ACC112 (cell line): ENCODE data around the gene ZNRF1.

Experiments
- H2AFZ ChIP-seq: fragments of 200-600 bp; sonication (generic); one replicate; pipeline ENCODE4 v1.6.0; 2017; ENCODE audit warnings: antibody characterized with exemption, low read length; ENCODE audit not compliant: unreplicated experiment
- H3K27ac ChIP-seq: fragments of 200-600 bp; sonication (generic); 2 replicates; pipeline ENCODE4 v1.5.1; 2014; ENCODE audit warnings: low read depth, mild to moderate bottlenecking, antibody characterized with exemption, low read length, moderate library complexity
- H3K27me3 ChIP-seq: fragments of 200-600 bp; sonication (generic); 2 replicates; pipeline ENCODE4 v1.6.1; 2014; ENCODE audit warnings: mild to moderate bottlenecking, antibody characterized with exemption, low read length, moderate library complexity, mixed read lengths; ENCODE audit not compliant: insufficient read depth
- H3K36me3 ChIP-seq: fragments of 200-600 bp; sonication (generic); 2 replicates; pipeline ENCODE4 v1.6.1; 2016; ENCODE audit warnings: mild to moderate bottlenecking, antibody characterized with exemption, low read length, moderate library complexity, mixed read lengths; ENCODE audit not compliant: insufficient read depth
- H3K4me1 ChIP-seq: fragments of 200-600 bp; sonication (generic); one replicate; pipeline ENCODE4 v1.6.1; 2016; ENCODE audit warnings: low read length, mixed read lengths; ENCODE audit not compliant: insufficient read depth, unreplicated experiment, control insufficient read depth
- H3K4me3 ChIP-seq: fragments of 200-600 bp; sonication (generic); 2 replicates; pipeline ENCODE4 v1.5.1; 2014; ENCODE audit warnings: mild to moderate bottlenecking, low read depth, low read length
- H3K79me2 ChIP-seq: fragments of 200-600 bp; sonication (generic); one replicate; pipeline ENCODE4 v1.6.0; 2016; ENCODE audit warnings: low read length; ENCODE audit not compliant: control insufficient read depth, unreplicated experiment, insufficient read depth

The ZNRF1 gene

GRCh38 chr16:75059411-75059810 is 60.6 kb downstream of the ZNRF1 start:
- H3K4me1 ChIP-seq, result peaks cover 5% of the 10 kb centered on the region
- no peak overlapping the region for H3K4me3 ChIP-seq
- H3K27me3 ChIP-seq, result no peaks in the 10 kb centered on the region
- peaks cover 6% of the 10 kb centered on the region; the same call in 1 of the 2 replicates for H3K36me3 ChIP-seq
- H3K27ac ChIP-seq, result no peak overlapping the region
- H3K79me2 ChIP-seq, result peaks cover 33% of the 10 kb centered on the region
- H2AFZ ChIP-seq, result no peak overlapping the region

GRCh38 chr16:75060723-75061122 is 61.9 kb downstream of the ZNRF1 start:
- Histone ChIP-seq H3K4me3 (no peak overlapping the region), H3K4me1 (no peaks in the 10 kb centered on the region), H3K79me2 (peaks cover 34% of the 10 kb centered on the region), H3K27me3 (no peaks in the 10 kb centered on the region), H2AFZ (no peak overlapping the region), H3K36me3 (peaks cover 2% of the 10 kb centered on the region; the same call in 1 of the 2 replicates), H3K27ac (no peak overlapping the region)

GRCh38 chr16:75061669-75062068 is 62.8 kb downstream of the ZNRF1 start:
- Histone ChIP-seq H3K27ac (no peak overlapping the region), H3K36me3 (no peaks in the 10 kb centered on the region)

GRCh38 chr16:75062135-75062975 is 63.5 kb downstream of the ZNRF1 start:
- Histone ChIP-seq H2AFZ (no peak overlapping the region), H3K79me2 (peaks cover 33% of the 10 kb centered on the region), H3K4me1 (no peaks in the 10 kb centered on the region), H3K27ac (no peak overlapping the region), H3K4me3 (no peak overlapping the region), H3K36me3 (no peaks in the 10 kb centered on the region), H3K27me3 (no peaks in the 10 kb centered on the region)

More at GRCh38 chr16:75061669-75062068, 62.8 kb downstream of the ZNRF1 start:
- no peak overlapping the region for H2AFZ ChIP-seq
- H3K79me2 ChIP-seq, result peaks cover 30% of the 10 kb centered on the region
- H3K4me1 ChIP-seq, result no peaks in the 10 kb centered on the region
- H3K4me3 ChIP-seq, result no peak overlapping the region
- no peaks in the 10 kb centered on the region for H3K27me3 ChIP-seq

- Histone ChIP-seq H2AFZ (no peak overlapping the region), H3K4me1 (no peaks in the 10 kb centered on the region), H3K36me3 (no peaks in the 10 kb centered on the region), H3K4me3 (no peak overlapping the region), H3K27ac (no peak overlapping the region), H3K79me2 (peaks cover 32% of the 10 kb centered on the region), H3K27me3 (no peaks in the 10 kb centered on the region)
Observed at GRCh38 chr16:75062976-75063346, 64.1 kb downstream of the ZNRF1 start.

GRCh38 chr16:75063549-75064088 is 64.8 kb downstream of the ZNRF1 start:
- no peak overlapping the region for H3K4me3 ChIP-seq
- H3K36me3 ChIP-seq, result no peaks in the 10 kb centered on the region
- H3K79me2 ChIP-seq, result peaks cover 27% of the 10 kb centered on the region
- H3K27ac ChIP-seq, result no peak overlapping the region
- no peak overlapping the region for H2AFZ ChIP-seq
- no peaks in the 10 kb centered on the region for H3K27me3 ChIP-seq
- H3K4me1 ChIP-seq, result no peaks in the 10 kb centered on the region

- no peaks in the 10 kb centered on the region for H3K4me1 ChIP-seq
- H3K79me2 ChIP-seq, result peaks cover 27% of the 10 kb centered on the region
- H3K4me3 ChIP-seq, result no peak overlapping the region
- H2AFZ ChIP-seq, result no peak overlapping the region
- no peaks in the 10 kb centered on the region for H3K36me3 ChIP-seq
- no peak overlapping the region for H3K27ac ChIP-seq
- H3K27me3 ChIP-seq, result no peaks in the 10 kb centered on the region
Observed at GRCh38 chr16:75064403-75065148, 65.8 kb downstream of the ZNRF1 start.

GRCh38 chr16:75065149-75065505 is 66.3 kb downstream of the ZNRF1 start:
- Histone ChIP-seq H3K27ac (no peak overlapping the region), H3K4me3 (no peak overlapping the region), H3K79me2 (peaks cover 27% of the 10 kb centered on the region), H3K36me3 (no peaks in the 10 kb centered on the region), H3K27me3 (no peaks in the 10 kb centered on the region), H2AFZ (no peak overlapping the region), H3K4me1 (no peaks in the 10 kb centered on the region)

GRCh38 chr16:75065521-75066149 is 66.8 kb downstream of the ZNRF1 start:
- Histone ChIP-seq H3K4me1 (no peaks in the 10 kb centered on the region), H2AFZ (no peak overlapping the region), H3K27ac (no peak overlapping the region), H3K79me2 (peaks cover 27% of the 10 kb centered on the region), H3K27me3 (no peaks in the 10 kb centered on the region), H3K4me3 (no peak overlapping the region), H3K36me3 (no peaks in the 10 kb centered on the region)

- peaks cover 24% of the 10 kb centered on the region for H3K79me2 ChIP-seq
Observed at GRCh38 chr16:75066861-75067447, 68.1 kb downstream of the ZNRF1 start.

More at GRCh38 chr16:75066861-75067447, 68.1 kb downstream of the ZNRF1 start:
- no peaks in the 10 kb centered on the region for H3K36me3 ChIP-seq
- no peak overlapping the region for H3K27ac ChIP-seq
- no peak overlapping the region for H3K4me3 ChIP-seq
- H2AFZ ChIP-seq, result no peak overlapping the region
- no peaks in the 10 kb centered on the region for H3K27me3 ChIP-seq
- no peaks in the 10 kb centered on the region for H3K4me1 ChIP-seq
